Smooth muscle cell of bladder (primary cell): Measurements from ENCODE around the gene SKAP2. TPM values are rescaled to one million over a fixed set of nuclear protein-coding genes. Genes with fewer than 3 reads are reported as not detected.

ENCODE experiments used
- total RNA-seq: library from RNA; depleted of rRNA; stranded (reverse); fragments of >200 nt; gene quantifications from 2 replicates; pipeline ENCODE4 v1.2.3, GENCODE V29; 2014

Gene SKAP2
- total RNA-seq: 6.0 and 8.5 TPM in 2 replicates

GRCh38 chr7:26864309-26865093 is at the start of gene SKAP2:
SKAP2 (minus strand) TSS chr7:26864590; CDS start chr7:26864429, 161 bp downstream.

Other genes starting within 250 kb of the SKAP2 start
- gene HOXA1, start 231.4 kb upstream of the SKAP2 start, total RNA-seq: 0.28 and 1.00 TPM in 2 replicates
- 0.18 and 0.28 TPM in 2 replicates for gene HOXA2, start 238.1 kb upstream of the SKAP2 start, total RNA-seq